Right lobe of liver (tissue), 4 donors: ENCODE measurements around the gene ASB14.

Source experiments
- POLR2A ChIP-seq: fragments of 450-650 bp; IDR thresholded peaks from one replicate; pipeline ENCODE4 v1.6.1; 2017; ENCODE audit warnings: antibody characterized with exemption, mild to moderate bottlenecking
- TF ChIP-seq, protein P1 (sequence below), 4 donors: fragments of 200-600 bp in 3 of 4; fragments of 450-650 bp in 1 of 4; IDR thresholded peaks; one replicate each; pipeline versions ENCODE4 v1.5.1 to v1.8.0; 2016 to 2022; ENCODE audit warnings: antibody characterized with exemption in 4 of 4, mild to moderate bottlenecking in 2 of 4
- donor health status: DM: no; HTN: no; CAD: no.
- donor health status: DM: no; HTN: no; CAD: no.
- donor health status: DM: no; HTN: yes; CAD: no.

DNA sequence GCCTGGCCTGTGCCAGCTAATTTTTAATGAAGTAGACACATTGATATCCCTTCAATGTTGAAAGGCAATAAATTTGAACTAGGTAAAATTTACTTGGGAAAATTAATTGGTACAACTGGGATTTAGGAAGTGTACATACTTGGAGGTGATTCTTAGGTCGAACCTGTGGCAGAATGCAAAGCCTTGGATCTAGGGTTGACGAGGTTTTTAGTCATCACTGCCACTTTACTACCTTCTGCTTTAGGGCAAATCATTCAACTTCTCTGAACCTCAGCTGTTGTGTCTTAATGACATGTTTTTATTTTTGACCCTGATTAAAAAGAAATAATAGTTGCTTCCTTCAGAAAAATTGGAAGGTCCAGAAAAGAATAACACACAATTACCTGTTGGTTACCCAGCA lies 62.5 kb downstream of the ASB14 start:
- TF ChIP-seq, protein P1, sequence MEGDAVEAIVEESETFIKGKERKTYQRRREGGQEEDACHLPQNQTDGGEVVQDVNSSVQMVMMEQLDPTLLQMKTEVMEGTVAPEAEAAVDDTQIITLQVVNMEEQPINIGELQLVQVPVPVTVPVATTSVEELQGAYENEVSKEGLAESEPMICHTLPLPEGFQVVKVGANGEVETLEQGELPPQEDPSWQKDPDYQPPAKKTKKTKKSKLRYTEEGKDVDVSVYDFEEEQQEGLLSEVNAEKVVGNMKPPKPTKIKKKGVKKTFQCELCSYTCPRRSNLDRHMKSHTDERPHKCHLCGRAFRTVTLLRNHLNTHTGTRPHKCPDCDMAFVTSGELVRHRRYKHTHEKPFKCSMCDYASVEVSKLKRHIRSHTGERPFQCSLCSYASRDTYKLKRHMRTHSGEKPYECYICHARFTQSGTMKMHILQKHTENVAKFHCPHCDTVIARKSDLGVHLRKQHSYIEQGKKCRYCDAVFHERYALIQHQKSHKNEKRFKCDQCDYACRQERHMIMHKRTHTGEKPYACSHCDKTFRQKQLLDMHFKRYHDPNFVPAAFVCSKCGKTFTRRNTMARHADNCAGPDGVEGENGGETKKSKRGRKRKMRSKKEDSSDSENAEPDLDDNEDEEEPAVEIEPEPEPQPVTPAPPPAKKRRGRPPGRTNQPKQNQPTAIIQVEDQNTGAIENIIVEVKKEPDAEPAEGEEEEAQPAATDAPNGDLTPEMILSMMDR (IDR thresholded peaks at IDR 0.05) = no peak
- no peak for TF ChIP-seq POLR2A
